WTC11 (cell line): ENCODE results near the gene KIF14. TPM values are rescaled to one million over a fixed set of nuclear protein-coding genes. Genes with fewer than 3 reads are reported as not detected.

ENCODE experiments used
- ATAC-seq: fragments of 200-7000 bp; cut with Tn5 transposase; 2 replicates; pipeline ENCODE4 v1.10.0; 2021; ENCODE audit warnings: mild to moderate bottlenecking, moderate library complexity
- CTCF ChIA-PET: fragments of 300-600 bp; sonication (Branson Sonifier 250); formaldehyde crosslinking; loops from one replicate; lab custom pipeline; 2021; ENCODE audit warnings: antibody characterized with exemption; lab: Charles Lee
- POLR2A ChIA-PET: fragments of 350-600 bp; sonication (Branson Sonifier 250); formaldehyde crosslinking; loops from one replicate; lab custom pipeline; 2021; ENCODE audit warnings: antibody characterized with exemption; lab: Charles Lee
- DNase-seq: peaks from one replicate; pipeline ENCODE4 v3.0.0; 2021; ENCODE audit warnings: low spot score
- H3K27ac Mint-ChIP-seq: 2 replicates; pipeline ENCODE4 v1.8.0; 2021; ENCODE audit warnings: mixed read lengths
- H3K27me3 Mint-ChIP-seq: 2 replicates; pipeline ENCODE4 v1.8.0; 2021; ENCODE audit warnings: low read depth, mild to moderate bottlenecking, moderate library complexity, mixed read lengths
- H3K36me3 Mint-ChIP-seq: 2 replicates; pipeline ENCODE4 v1.8.0; 2021; ENCODE audit warnings: mixed read lengths
- H3K4me1 Mint-ChIP-seq: 2 replicates; pipeline ENCODE4 v1.8.0; 2022; ENCODE audit warnings: mixed read lengths
- H3K4me3 Mint-ChIP-seq: 2 replicates; pipeline ENCODE4 v1.8.0; 2021; ENCODE audit warnings: mild to moderate bottlenecking, moderate library complexity, mixed read lengths
- H3K9me3 Mint-ChIP-seq: 2 replicates; pipeline ENCODE4 v1.8.0; 2021; ENCODE audit warnings: mixed read lengths
- AR ChIP-seq: fragments of 250-450 bp; sonication (Bioruptor Pico); IDR thresholded peaks from 2 replicates; pipeline ENCODE4 v1.9.0; 2021; ENCODE audit warnings: mild to moderate bottlenecking
- CBFB ChIP-seq: sonication (generic); formaldehyde crosslinking; IDR thresholded peaks from 2 replicates; pipeline ENCODE4 v1.8.1; 2022; ENCODE audit warnings: mild to moderate bottlenecking, low read depth, missing genetic modification reagents
- GTF2I ChIP-seq: fragments of 250-450 bp; sonication (Bioruptor Pico); conservative IDR thresholded peaks from 2 replicates; pipeline ENCODE4 v1.4.0; 2021; ENCODE audit warnings: mild to moderate bottlenecking
- NFATC4 ChIP-seq: fragments of 250-450 bp; sonication (Bioruptor Pico); IDR thresholded peaks from 2 replicates; pipeline ENCODE4 v1.9.0; 2021; ENCODE audit warnings: mild to moderate bottlenecking
- NR2C2 ChIP-seq: sonication (generic); formaldehyde crosslinking; IDR thresholded peaks from 2 replicates; pipeline ENCODE4 v1.8.0; 2022; ENCODE audit warnings: mild to moderate bottlenecking, missing genetic modification reagents
- SP1 ChIP-seq: sonication (generic); formaldehyde crosslinking; conservative IDR thresholded peaks from 2 replicates; pipeline ENCODE4 v1.8.1; 2022; ENCODE audit warnings: missing genetic modification reagents
- ZNF512 ChIP-seq: sonication (generic); formaldehyde crosslinking; IDR thresholded peaks from 2 replicates; pipeline ENCODE4 v1.8.1; 2022; ENCODE audit warnings: missing genetic modification reagents, borderline replicate concordance
- total RNA-seq: library from RNA; stranded (reverse); gene quantifications from 3 replicates; pipeline ENCODE4 v1.2.3, GENCODE V29; 2021
- TF ChIP-seq, protein P1 (sequence below): fragments of 250-450 bp; sonication (Bioruptor Pico); IDR thresholded peaks from 2 replicates; pipeline ENCODE4 v1.9.0; 2021; ENCODE audit warnings: moderate library complexity, mild to moderate bottlenecking, inconsistent platforms, borderline replicate concordance

Gene KIF14
- total RNA-seq, 1 experiment from 2014 or later = 24.4 TPM

DNA sequence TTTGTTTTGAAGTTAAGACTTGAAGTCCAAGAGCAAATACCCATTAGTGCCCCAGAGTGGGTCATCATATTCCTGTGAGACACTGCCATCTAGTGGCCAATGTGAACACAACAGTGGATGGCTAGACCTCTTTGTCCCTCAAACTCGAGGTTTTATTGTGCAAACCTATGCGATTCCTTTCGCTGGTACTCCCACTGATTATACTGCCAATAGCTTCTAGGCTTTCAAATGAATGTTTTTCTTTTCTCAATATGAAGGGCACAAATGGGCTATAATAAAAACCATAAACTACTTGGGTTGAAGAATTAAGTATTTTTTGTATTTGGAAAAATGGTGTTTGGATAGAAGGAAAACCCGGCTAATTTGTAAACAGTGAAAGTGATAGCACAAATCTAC is 110.3 kb downstream of the KIF14 start (continued):
- TF ChIP-seq GTF2I (CRISPR knock-in tag) (no peak), AR (CRISPR knock-in tag) (no peak), SP1 (CRISPR knock-in tag) (no peak), CBFB (CRISPR knock-in tag) (no peak), NFATC4 (no peak)

DNA sequence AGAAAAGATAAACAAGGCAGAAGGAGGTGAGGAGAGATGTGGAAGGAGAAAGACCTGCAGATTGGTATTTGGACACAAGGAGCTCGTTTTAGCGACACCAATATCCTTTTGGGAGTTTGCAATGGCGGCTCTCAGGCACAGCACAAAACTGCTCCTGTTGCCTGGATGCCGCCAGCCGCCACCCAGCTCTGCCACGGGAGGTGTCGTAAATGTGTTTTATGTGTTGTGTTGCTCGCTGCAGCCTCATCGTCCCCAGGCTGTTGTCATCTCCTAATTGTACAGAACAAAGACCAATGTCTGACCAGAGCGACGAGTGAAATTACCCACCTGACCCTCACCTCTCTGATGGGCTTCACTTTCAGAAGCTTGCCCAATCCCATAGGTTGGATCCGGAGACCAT is 114.1 kb downstream of the KIF14 start:
- no peak overlapping the region for H3K4me3 Mint-ChIP-seq
- peaks cover 3% of the 10 kb centered on the region for H3K9me3 Mint-ChIP-seq
- DNase-seq = no peak
- ChIA-PET POLR2A (no interaction called here), CTCF (interaction anchor here (0.6 to 1.3 kb wide), 3 partner anchors 18 to 468 kb away, joined by 3 to 4 read pairs (median 4); no protein-coding TSS in a partner anchor)
- H3K27ac Mint-ChIP-seq = no peak overlapping the region
- 0 out of 2 replicates have a peak, but pooled peaks cover 4% of the 10 kb centered on the region for H3K4me1 Mint-ChIP-seq
- TF ChIP-seq NR2C2 (CRISPR knock-in tag) = no peak
- H3K27me3 Mint-ChIP-seq = no peaks in the 10 kb centered on the region
- no peaks in the 10 kb centered on the region for H3K36me3 Mint-ChIP-seq
- no peak for ATAC-seq

- POLR2A ChIA-PET = interaction anchor here (0.7 kb wide), 1 partner anchor 313 kb away, joined by 4 read pairs; no protein-coding TSS in a partner anchor
- H3K27ac Mint-ChIP-seq = no peak overlapping the region
- H3K27me3 Mint-ChIP-seq = no peaks in the 10 kb centered on the region
- TF ChIP-seq ZNF512 = peak; percentile 75; the same call in 1 of the 2 replicates
- TF ChIP-seq, protein P1, sequence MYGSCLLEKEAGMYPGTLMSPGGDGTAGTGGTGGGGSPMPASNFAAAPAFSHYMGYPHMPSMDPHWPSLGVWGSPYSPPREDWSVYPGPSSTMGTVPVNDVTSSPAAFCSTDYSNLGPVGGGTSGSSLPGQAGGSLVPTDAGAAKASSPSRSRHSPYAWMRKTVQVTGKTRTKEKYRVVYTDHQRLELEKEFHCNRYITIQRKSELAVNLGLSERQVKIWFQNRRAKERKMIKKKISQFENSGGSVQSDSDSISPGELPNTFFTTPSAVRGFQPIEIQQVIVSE (CRISPR knock-in tag) = no peak
- no peak overlapping the region for H3K4me3 Mint-ChIP-seq
- no peak for DNase-seq
- no peaks in the 10 kb centered on the region for H3K9me3 Mint-ChIP-seq
- no peak for ATAC-seq
- CTCF ChIA-PET = no interaction called here
- 0 out of 2 replicates have a peak, but pooled peaks cover 3% of the 10 kb centered on the region for H3K4me1 Mint-ChIP-seq
- H3K36me3 Mint-ChIP-seq = no peaks in the 10 kb centered on the region
Measured at GRCh38 chr1:200505257-200505656, 115.3 kb downstream of the KIF14 start.

Other genes starting within 250 kb of the KIF14 start
- 47.7 to 49.6 TPM (median 49.3 TPM) in 3 replicates for gene ZNF281, start 210.7 kb downstream of the KIF14 start, total RNA-seq
- 15.5 to 19.4 TPM (median 17.0 TPM) in 3 replicates for gene DDX59, start 49.2 kb upstream of the KIF14 start, total RNA-seq
- 18.1 to 20.7 TPM (median 19.0 TPM) in 3 replicates for gene CAMSAP2, start 118.1 kb upstream of the KIF14 start, total RNA-seq